Measurements from ENCODE around the gene NKD2.

Gene NKD2

DNA sequence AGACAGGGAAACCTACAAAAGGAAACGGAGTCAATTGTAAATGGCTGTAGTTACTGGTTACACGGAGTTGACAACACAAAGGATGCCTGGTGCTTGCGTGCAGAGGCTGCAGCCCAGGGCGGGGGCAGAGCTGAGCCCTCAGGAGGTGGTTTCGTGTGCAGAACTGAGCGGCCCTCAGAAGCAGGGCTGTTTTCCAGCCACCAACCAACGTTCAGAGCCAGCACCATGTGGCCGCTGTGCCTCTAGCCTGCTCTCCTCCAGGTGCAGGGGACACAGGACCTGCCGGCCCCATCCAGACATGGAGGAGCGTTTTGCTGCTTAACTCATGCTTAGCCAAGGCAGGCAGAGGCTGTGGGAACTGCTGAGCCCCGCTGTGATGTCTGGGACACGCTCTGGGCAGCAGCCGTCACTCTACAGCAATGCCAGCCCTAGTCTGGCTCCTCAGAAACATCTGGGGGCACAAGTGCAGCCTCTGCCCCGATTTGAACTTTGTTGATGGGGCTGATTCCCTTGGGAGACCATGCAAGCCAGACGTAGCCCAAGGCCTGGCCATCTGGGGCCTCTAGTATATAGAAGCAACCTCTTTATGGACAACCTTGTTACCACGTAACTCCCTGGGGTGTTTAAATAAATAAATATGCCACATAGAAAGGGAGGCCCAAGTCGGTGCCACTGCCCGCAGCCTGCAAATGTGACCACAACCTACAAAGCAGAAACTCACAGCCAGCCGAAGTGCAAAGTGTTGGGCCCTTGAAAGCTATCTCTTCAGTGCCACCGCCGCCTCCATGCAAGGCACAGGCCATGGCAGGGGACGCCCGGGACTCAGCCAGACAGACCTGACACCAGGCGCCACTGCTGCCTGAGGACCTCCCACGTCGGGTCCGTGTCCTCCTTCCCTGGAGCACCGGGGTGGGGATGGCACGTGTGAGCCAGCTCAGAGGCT is 42.1 kb downstream of the NKD2 start:
- H3K9me3 ChIP-seq = no peaks in the 10 kb centered on the region
- peaks cover 0 to 53% (median 34%) of the 10 kb centered on the region in 3 donors for H3K36me3 ChIP-seq
- TF ChIP-seq CTCF (IDR thresholded peaks at IDR 0.05) = no peak
- DNase-seq = no peak
- H3K27ac ChIP-seq = no peak overlapping the region
- H3K4me3 ChIP-seq = no peak overlapping the region
- H3K4me1 ChIP-seq = no peaks in the 10 kb centered on the region
- H3K27me3 ChIP-seq = no peaks in the 10 kb centered on the region
- intact Hi-C loops (cut with DNase I; ENCODE audit: low total_unique reads) = no loop called here

DNA sequence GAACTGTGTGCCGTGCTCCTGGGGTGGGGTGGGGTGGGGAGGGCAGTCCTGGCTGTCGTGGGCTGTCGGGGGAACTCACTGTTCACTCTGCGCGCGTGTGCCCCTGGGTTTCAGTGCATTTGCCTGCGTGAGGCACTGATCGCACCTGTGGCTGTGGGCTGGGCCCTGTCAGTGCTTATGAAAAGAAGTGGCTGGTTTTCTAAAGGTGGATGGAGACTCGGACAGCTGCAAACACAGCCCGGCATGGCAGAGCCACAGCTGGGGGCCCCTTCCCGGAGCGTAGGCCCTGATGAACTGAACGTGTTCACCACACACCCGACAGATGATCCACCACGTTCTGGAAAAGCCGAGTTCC is 42.7 kb downstream of the NKD2 start:
- no peak overlapping the region for H3K27ac ChIP-seq
- no peak for DNase-seq
- intact Hi-C loops (cut with DNase I; ENCODE audit: low total_unique reads) = no loop called here
- H3K4me1 ChIP-seq = no peaks in the 10 kb centered on the region
- no peaks in the 10 kb centered on the region for H3K27me3 ChIP-seq
- peaks cover 0 to 59% (median 39%) of the 10 kb centered on the region in 3 donors for H3K36me3 ChIP-seq
- no peaks in the 10 kb centered on the region for H3K9me3 ChIP-seq
- TF ChIP-seq CTCF (IDR thresholded peaks at IDR 0.05) = no peak
- H3K4me3 ChIP-seq = no peak overlapping the region

DNA sequence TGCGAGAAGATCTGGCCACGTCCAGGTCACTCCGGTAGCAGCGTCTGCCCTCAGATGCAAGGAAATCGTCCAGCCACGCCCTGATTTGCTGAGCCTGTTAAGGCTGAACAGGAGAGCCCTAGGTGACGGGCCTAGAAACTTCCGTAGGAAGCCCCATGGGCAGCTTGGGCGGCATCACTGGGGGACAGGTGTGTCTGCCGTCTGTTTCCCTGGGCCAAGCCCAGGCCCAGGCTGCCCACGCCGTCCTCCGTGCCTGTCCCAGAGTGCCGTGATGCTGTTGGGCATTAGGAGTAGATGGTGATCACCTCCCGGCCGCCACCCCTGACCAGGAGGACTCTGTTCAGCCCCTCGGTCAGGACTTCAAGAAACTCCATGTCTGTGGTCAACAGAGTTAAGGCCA is 43.5 kb downstream of the NKD2 start:
- H3K4me1 ChIP-seq = no peaks in the 10 kb centered on the region
- no peak overlapping the region for H3K4me3 ChIP-seq
- intact Hi-C loops (cut with DNase I; ENCODE audit: low total_unique reads) = no loop called here
- no peaks in the 10 kb centered on the region for H3K27me3 ChIP-seq
- no peak overlapping the region for H3K27ac ChIP-seq
- no peaks in the 10 kb centered on the region for H3K9me3 ChIP-seq
- no peak for DNase-seq
- TF ChIP-seq CTCF (IDR thresholded peaks at IDR 0.05) = no peak
- H3K36me3 ChIP-seq = peaks cover 0 to 66% (median 46%) of the 10 kb centered on the region in 3 donors

GRCh38 chr5:1052641-1053390 is 44.2 kb downstream of the NKD2 start:
- no peak overlapping the region for H3K4me3 ChIP-seq
- no peaks in the 10 kb centered on the region for H3K9me3 ChIP-seq
- H3K36me3 ChIP-seq = peaks cover 0 to 74% (median 52%) of the 10 kb centered on the region in 3 donors
- no peak for DNase-seq
- H3K27ac ChIP-seq = no peak overlapping the region
- intact Hi-C loops (cut with DNase I; ENCODE audit: low total_unique reads) = no loop called here
- no peak for TF ChIP-seq CTCF (IDR thresholded peaks at IDR 0.05)
- no peaks in the 10 kb centered on the region for H3K27me3 ChIP-seq
- no peaks in the 10 kb centered on the region for H3K4me1 ChIP-seq

- intact Hi-C loops (cut with DNase I; ENCODE audit: low total_unique reads) = no loop called here
- Histone ChIP-seq H3K9me3 (no peaks in the 10 kb centered on the region), H3K4me1 (no peaks in the 10 kb centered on the region), H3K27ac (no peak overlapping the region), H3K4me3 (no peak overlapping the region), H3K27me3 (no peaks in the 10 kb centered on the region), H3K36me3 (peaks cover 0 to 81% (median 52%) of the 10 kb centered on the region in 3 donors)
- TF ChIP-seq CTCF (IDR thresholded peaks at IDR 0.05) = no peak
- no peak for DNase-seq
Observed at GRCh38 chr5:1053391-1054017, 44.9 kb downstream of the NKD2 start.

Measured in tibial artery (tissue), 4 donors.